ENCODE measurements around the gene FBXL13.

Gene FBXL13

GRCh38 chr7:102890971-102891692, 183.5 kb downstream of the FBXL13 start:
- in situ Hi-C loops (cut with MboI; ENCODE audit: low sequenced_read_pairs, unreplicated experiment), result no loop called here
- DNase-seq (ENCODE audit: low spot score), result no peak
- TF ChIP-seq, protein P1, sequence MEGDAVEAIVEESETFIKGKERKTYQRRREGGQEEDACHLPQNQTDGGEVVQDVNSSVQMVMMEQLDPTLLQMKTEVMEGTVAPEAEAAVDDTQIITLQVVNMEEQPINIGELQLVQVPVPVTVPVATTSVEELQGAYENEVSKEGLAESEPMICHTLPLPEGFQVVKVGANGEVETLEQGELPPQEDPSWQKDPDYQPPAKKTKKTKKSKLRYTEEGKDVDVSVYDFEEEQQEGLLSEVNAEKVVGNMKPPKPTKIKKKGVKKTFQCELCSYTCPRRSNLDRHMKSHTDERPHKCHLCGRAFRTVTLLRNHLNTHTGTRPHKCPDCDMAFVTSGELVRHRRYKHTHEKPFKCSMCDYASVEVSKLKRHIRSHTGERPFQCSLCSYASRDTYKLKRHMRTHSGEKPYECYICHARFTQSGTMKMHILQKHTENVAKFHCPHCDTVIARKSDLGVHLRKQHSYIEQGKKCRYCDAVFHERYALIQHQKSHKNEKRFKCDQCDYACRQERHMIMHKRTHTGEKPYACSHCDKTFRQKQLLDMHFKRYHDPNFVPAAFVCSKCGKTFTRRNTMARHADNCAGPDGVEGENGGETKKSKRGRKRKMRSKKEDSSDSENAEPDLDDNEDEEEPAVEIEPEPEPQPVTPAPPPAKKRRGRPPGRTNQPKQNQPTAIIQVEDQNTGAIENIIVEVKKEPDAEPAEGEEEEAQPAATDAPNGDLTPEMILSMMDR (IDR thresholded peaks at IDR 0.05; ENCODE audit: borderline replicate concordance, control extremely low read depth, extremely low read depth, insufficient read depth, missing control alignments), result no peak

DNA sequence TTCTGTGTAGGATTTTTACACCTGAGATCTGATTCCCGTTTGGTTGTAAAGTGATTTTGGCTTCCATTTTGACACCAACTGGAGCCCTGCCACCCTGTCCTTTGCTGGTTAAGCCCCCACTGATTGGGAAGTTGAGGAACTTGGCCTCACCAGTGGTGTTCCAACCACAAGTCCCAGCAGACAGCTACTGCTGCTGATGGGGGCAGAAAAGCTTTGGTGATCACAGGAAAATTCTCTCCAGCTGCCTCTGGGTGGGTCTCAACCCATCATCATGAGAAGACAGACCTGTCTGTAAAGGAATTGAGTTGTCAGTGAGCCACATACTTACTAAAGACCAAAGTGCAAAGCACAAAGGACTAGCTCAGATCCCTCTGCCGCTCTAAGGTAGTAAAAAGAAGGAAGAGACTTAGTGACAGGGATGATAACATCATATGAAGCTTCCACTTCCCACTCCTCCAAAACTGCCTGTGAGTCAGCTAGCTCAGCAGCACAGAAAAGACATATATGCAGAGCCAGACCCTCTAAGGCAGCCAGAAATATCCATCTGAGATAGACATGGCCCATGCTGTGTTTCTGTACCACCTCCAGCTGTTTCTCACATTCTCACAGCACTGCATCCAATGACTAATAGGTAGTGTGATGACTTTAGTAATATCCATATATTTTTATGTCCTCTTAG, 184.2 kb downstream of the FBXL13 start:
- in situ Hi-C loops (cut with MboI; ENCODE audit: low sequenced_read_pairs, unreplicated experiment), result no loop called here
- DNase-seq (ENCODE audit: low spot score), result no peak
- TF ChIP-seq, protein P1 (IDR thresholded peaks at IDR 0.05; ENCODE audit: borderline replicate concordance, control extremely low read depth, extremely low read depth, insufficient read depth, missing control alignments), result no peak

GRCh38 chr7:102889851-102890250, 184.7 kb downstream of the FBXL13 start:
- TF ChIP-seq, protein P1 (IDR thresholded peaks at IDR 0.05; ENCODE audit: borderline replicate concordance, control extremely low read depth, extremely low read depth, insufficient read depth, missing control alignments), result no peak
- no peak for DNase-seq (ENCODE audit: low spot score)
- in situ Hi-C loops (cut with MboI; ENCODE audit: low sequenced_read_pairs, unreplicated experiment), result no loop called here

DNA sequence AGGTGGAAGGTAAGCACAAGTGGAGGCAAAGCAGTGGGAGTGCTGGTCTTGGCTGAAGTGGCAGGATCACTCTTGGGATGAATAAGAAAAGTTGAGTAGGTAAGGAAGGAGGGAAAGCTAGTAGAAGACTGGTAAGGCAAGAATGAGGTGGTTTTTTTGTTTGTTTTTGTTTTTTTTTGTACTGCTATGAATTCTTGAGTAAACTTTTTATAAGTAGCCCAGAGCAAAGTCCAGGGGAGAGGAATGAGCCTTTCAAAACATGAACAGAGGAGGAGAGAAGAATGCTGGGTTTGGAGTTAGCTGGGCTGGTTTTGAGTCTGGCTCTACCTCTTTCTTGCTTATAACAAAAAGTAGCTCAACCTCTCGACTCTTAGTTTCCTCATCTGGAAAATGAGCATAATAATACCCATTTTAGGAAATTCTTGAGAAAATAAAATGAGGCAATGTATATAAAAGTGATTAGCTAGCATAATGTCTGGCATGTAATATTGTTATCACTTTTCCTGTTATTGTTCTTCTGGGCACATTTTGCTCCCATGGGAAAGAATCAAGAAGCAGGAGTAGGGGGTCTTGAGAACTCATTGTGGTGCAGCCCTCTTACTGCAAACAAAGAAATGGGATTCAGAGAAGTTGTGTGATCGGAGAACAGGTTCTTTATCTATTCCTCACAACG, 185.9 kb downstream of the FBXL13 start:
- TF ChIP-seq, protein P1 (IDR thresholded peaks at IDR 0.05; ENCODE audit: borderline replicate concordance, control extremely low read depth, extremely low read depth, insufficient read depth, missing control alignments), result no peak
- in situ Hi-C loops (cut with MboI; ENCODE audit: low sequenced_read_pairs, unreplicated experiment), result no loop called here
- no peak for DNase-seq (ENCODE audit: low spot score)

- DNase-seq (ENCODE audit: low spot score), result no peak
- TF ChIP-seq, protein P1 (IDR thresholded peaks at IDR 0.05; ENCODE audit: borderline replicate concordance, control extremely low read depth, extremely low read depth, insufficient read depth, missing control alignments), result no peak
- in situ Hi-C loops (cut with MboI; ENCODE audit: low sequenced_read_pairs, unreplicated experiment), result no loop called here
Measured at GRCh38 chr7:102883098-102883860, 191.3 kb downstream of the FBXL13 start.

DNA sequence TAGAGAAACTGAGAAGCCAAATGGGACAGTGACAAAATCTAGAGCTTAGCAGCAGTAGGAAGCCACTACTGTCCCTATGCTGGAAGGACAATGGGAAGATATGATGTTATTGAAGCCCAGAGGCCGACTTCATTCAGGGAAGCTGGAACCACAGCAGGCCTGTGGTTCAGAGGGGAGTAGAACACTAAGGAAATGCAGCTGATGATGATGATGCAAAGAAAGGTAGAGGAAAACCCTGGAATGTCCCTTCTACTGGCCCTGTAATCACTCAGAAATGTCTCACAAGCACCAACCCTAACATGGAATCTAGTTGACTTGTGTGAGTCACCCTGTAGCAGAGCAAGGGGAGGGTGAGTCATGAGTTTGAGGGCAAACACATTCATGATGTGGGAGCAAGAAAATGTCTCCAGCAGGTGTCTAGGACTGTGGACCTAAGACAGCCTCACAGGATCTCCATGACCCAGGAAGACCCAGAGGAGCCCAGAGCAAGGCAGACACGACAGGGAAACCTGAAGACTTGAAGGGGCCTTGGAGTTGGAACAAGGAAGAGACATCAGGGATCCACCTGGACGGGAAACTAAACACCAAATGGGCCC, 198.8 kb downstream of the FBXL13 start:
- in situ Hi-C loops (cut with MboI; ENCODE audit: low sequenced_read_pairs, unreplicated experiment), result no loop called here
- DNase-seq (ENCODE audit: low spot score), result no peak
- TF ChIP-seq, protein P1 (IDR thresholded peaks at IDR 0.05; ENCODE audit: borderline replicate concordance, control extremely low read depth, extremely low read depth, insufficient read depth, missing control alignments), result no peak
